Activated T-cell treated with anti-CD3 and anti-CD28 coated beads, Interleukin-2, amount 50 U/mL, for 72 hours (primary cell): ENCODE results near the gene FOLH1. TPM values are rescaled to one million over a fixed set of nuclear protein-coding genes. Genes with fewer than 3 reads are reported as not detected.
"Not testable (repeated sequence)": the region's sequence is repeated elsewhere in the genome, so short reads cannot be mapped to it uniquely, and the experiment has no call there.

Experiments used
- ATAC-seq, 2 donors: fragments of 150-1000 bp; cut with Tn5 transposase; replicated peaks in 1 of 2; 2 replicates each; pipeline ENCODE4 v1.10.0; 2021; ENCODE audit warnings: moderate library complexity in 2 of 2, mild to moderate bottlenecking in 1 of 2
- DNase-seq, 2 donors: peaks; one replicate each; pipeline ENCODE4 v3.0.0; 2021 to 2022; ENCODE audit warnings: mixed read lengths in 1 of 2
- H3K27ac Mint-ChIP-seq: one replicate; pipeline ENCODE4 v1.8.0; 2022; ENCODE audit warnings: mild to moderate bottlenecking, moderate library complexity, mixed read lengths
- H3K27me3 Mint-ChIP-seq: one replicate; pipeline ENCODE4 v1.8.0; 2022; ENCODE audit warnings: low read depth, mixed read lengths
- H3K36me3 Mint-ChIP-seq, 2 donors: one replicate each; pipeline ENCODE4 v1.8.0; 2022; ENCODE audit warnings: mixed read lengths in 2 of 2, mild to moderate bottlenecking in 1 of 2; ENCODE audit not compliant: insufficient read depth in 2 of 2
- H3K4me1 Mint-ChIP-seq: one replicate; pipeline ENCODE4 v1.8.0; 2022; ENCODE audit warnings: low read depth, mixed read lengths
- H3K4me3 Mint-ChIP-seq, 2 donors: one replicate each; pipeline ENCODE4 v1.8.0; 2022; ENCODE audit warnings: mild to moderate bottlenecking in 2 of 2, mixed read lengths in 2 of 2, moderate library complexity in 2 of 2
- H3K9me3 Mint-ChIP-seq, 2 donors: one replicate each; pipeline ENCODE4 v1.8.0; 2022; ENCODE audit warnings: mixed read lengths in 2 of 2
- total RNA-seq, 2 donors: library from RNA; stranded (reverse); gene quantifications; one replicate each; pipeline ENCODE4 v1.2.3, GENCODE V29; 2022

The FOLH1 gene
- not detected for total RNA-seq

DNA sequence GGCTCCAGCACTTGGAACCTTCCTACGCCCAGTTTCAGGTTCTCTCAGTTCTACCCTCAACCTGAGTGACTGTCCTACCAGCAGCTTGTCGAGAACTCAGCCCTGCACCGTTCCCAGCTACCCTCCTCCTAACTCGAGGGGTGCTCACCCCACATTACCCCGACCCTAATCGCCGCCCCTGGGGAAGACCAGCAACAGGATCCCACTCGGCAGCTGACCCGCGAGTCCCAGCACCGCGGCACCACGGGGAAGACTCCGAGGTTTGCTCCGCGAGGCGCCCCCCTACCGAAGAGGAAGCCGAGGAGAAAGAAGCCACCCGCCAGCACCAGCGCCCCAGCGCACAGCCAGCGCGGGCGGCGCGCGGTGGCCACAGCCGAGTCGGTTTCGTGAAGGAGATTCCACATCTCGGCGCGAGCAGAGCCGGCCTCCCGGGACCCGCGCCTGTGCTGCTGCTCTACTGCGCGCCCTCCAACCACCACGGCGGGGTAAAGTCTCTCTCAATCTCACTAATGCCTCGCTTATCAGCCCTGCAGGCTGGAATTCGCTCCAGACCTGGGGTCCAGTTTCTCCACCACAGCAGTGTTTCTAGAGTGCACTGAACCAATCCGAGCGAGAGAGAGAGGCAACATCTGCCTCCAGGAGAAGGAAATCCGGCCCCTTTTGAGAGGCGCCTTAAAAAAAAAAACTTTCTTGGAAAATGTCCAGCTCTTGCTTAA lies at the start of gene FOLH1:
Gene FOLH1, minus strand, starts transcription at position 597 of the 716 bp plus-strand sequence. Its CDS starts 193 bp downstream, at position 404.
- DNase-seq, result no peak
- Mint-ChIP-seq H3K4me1 (no peaks in the 10 kb centered on the region), H3K27ac (no peak within 1 kb of the TSS), H3K27me3 (no peaks in the 10 kb centered on the region), H3K4me3 (peak within 1 kb of the TSS; percentile 12 to 40), H3K36me3 (no peaks in the 10 kb centered on the region), H3K9me3 (no peaks in the 10 kb centered on the region)
- ATAC-seq, result no peak

DNA sequence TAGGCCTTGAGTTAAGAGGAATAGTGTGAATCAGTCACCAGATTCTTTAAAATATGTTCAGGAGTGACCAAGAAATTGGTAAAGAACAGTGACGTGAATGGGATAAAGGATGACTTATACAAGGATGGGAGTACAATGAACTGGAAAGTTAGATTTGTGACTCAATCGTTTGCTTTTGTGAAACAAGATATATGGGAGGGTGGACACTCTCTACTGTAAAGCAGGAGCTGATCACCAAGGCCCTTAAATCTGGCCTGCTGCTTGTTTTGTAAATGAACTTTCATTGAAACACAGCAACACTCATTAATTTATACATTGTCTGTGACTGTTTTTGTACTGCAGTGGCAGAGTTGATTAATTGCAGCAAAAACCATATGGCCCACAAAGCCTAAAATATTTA lies 46.7 kb upstream of the FOLH1 start:
- not testable (repeated sequence) for H3K9me3 Mint-ChIP-seq, H3K4me3 Mint-ChIP-seq, DNase-seq, H3K4me1 Mint-ChIP-seq, H3K36me3 Mint-ChIP-seq, H3K27me3 Mint-ChIP-seq, H3K27ac Mint-ChIP-seq, ATAC-seq

DNA sequence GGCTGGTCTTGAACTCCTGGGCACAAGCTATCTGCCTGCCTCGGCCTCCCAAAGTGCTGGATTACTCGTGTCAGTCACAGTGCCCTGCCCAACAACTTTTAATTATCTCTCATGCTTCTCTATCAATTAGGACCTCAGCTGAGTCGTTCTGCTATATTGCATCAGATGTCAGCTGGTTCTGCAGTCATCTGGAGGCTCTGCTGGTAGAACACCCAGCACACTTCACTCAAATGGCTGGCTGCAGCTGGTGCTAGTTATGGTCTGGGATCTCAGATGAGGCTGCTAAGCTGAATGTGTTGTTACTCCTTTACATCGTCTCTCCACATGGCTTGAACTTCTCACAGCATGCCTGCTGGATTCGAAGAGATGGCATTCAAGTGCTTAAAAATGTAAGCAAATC lies 42.8 kb upstream of the FOLH1 start:
- not testable (repeated sequence) for H3K4me3 Mint-ChIP-seq, H3K27ac Mint-ChIP-seq, H3K36me3 Mint-ChIP-seq, ATAC-seq, DNase-seq, H3K9me3 Mint-ChIP-seq, H3K27me3 Mint-ChIP-seq, H3K4me1 Mint-ChIP-seq

DNA sequence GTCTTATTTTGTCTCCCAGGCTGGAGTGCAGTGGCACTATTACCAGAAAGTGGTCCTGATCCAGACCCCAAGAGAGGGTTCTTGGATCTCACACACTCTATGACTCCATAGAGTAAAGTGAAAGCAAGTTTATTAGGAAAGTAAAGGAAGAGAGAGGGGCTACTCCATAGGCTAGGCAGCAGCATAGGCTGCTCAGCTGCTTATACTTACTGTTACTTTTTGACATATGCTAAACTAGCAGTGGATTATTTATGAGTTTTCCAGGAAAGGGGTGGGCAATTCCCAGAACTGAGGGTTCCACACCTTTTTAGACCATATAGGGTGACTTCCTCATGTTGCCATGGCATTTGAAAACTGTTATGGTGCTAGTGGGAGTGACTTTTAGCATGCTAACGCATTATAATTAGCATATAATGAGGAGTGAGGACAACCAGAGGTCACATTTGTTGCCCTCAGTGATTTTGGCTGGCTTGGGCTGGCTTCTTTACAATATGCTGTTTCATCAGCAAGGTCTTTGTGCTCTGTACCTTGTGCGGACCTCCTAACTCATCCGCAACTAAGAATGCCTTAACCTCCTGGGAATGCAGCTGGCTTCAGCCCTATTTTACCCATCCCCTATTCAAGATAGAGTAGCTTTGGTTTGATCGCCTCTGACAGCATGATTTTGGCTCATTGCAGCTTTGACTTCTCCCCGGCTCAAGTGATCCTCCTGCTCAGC lies 42.2 kb upstream of the FOLH1 start:
- H3K9me3 Mint-ChIP-seq, H3K4me3 Mint-ChIP-seq, H3K36me3 Mint-ChIP-seq, H3K4me1 Mint-ChIP-seq, H3K27me3 Mint-ChIP-seq, H3K27ac Mint-ChIP-seq, ATAC-seq, DNase-seq: not testable (repeated sequence)

DNA sequence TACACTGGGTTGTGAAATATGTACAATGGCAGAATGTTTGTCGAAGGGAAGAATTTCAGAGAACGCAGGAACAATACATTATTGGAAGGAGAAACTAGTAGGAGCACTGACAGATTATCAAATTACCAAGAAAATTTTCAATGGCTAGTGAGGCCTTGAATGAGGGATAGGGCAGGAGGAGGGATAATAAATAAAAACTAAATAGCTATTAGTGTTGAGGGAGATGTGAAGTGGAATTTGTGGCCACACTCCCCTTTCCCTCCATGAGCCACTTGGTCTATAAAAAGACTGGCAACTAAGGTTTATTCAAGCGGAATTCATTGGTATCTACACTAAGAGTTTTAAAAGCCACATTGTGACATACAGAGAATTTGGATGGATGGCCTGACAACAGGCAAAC lies 41.0 kb upstream of the FOLH1 start:
- not testable (repeated sequence) for H3K27me3 Mint-ChIP-seq, ATAC-seq, H3K4me1 Mint-ChIP-seq, DNase-seq, H3K36me3 Mint-ChIP-seq, H3K27ac Mint-ChIP-seq, H3K9me3 Mint-ChIP-seq, H3K4me3 Mint-ChIP-seq

DNA sequence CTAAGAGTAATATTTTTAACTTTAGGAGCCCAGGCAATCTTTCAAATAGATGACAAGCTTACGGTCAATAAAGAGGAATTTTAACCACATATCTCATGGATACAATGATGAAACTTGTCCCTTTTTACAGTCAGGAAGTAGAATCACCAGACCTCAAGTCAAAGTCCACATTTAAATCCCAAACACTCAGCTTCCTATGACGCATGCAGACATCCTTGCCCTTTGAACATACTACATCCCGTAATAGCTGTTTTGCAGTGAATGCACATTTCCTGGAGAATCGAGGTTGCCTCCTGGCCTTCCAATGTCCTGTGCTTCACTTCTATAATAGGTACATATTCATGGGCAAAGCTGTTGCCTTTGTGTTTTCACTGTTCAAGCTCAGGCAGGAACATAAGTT lies 25.3 kb upstream of the FOLH1 start:
- ATAC-seq, H3K4me3 Mint-ChIP-seq: not testable (repeated sequence)

DNA sequence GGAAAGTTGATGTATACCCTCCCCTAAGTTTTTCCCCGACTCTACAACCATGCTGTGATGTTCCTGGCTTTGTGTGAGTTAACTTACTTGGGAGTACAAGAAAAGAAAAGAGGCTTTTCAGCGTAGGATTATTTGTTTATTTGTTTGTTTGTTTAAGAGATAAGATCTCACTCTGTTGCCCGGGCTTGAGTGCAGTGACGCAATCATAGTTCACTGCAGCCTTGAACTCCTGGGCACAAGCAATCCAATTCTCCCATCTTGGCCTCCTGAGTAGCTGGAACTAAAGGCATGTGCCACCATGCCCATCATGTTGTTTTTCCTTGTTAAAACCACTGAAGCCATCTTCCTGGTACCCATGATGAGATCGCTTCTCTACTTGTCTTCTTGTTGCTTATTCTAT lies 24.6 kb upstream of the FOLH1 start:
- not testable (repeated sequence) for H3K27me3 Mint-ChIP-seq, H3K4me3 Mint-ChIP-seq, ATAC-seq, H3K4me1 Mint-ChIP-seq, H3K27ac Mint-ChIP-seq, H3K36me3 Mint-ChIP-seq, H3K9me3 Mint-ChIP-seq, DNase-seq

More for the DNA sequence above, 25.3 kb upstream of the FOLH1 start:
- not testable (repeated sequence) for H3K4me1 Mint-ChIP-seq, H3K27ac Mint-ChIP-seq, H3K9me3 Mint-ChIP-seq, H3K36me3 Mint-ChIP-seq, H3K27me3 Mint-ChIP-seq, DNase-seq

DNA sequence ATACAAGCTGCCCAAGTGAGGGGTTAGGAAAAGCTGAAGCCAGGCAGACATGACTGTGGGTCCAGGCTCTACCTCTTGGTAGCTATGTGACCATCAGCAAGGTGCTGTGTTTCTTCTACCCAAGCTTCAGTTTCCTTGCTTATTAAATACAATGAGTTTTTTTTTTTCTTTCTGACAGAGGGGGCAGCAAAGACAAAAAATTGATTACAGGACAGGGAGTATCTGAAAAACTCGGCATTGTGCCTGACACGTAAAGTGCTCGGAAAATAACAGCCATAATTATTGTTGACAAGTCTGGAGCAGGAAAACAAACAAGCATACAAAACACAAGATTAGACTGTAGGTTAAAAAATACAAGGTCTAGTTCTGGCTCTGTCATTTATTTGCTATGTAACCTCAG lies 23.3 kb upstream of the FOLH1 start:
- not testable (repeated sequence) for ATAC-seq, H3K4me1 Mint-ChIP-seq, H3K36me3 Mint-ChIP-seq, H3K9me3 Mint-ChIP-seq, H3K27ac Mint-ChIP-seq, H3K4me3 Mint-ChIP-seq, DNase-seq, H3K27me3 Mint-ChIP-seq

DNA sequence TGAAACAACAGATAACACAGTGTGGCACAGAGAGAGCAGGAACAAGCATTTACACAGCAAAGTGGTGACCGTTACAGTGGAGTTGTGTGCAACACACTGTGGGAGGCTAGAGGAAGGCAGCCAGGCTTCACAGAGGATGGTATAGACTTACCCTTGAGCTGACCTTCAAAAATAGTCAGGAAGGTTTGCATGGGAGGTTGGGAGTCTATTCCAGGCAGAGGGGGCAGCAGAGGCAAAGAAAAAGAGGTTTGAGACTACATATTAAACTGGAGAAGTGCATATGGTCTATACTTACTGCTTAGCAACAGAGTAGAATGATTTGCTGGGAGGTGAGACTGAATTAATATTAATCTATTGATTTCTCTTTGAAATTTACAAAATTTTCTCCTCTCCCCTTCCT lies 22.1 kb upstream of the FOLH1 start:
- not testable (repeated sequence) for H3K27me3 Mint-ChIP-seq, H3K4me1 Mint-ChIP-seq, H3K9me3 Mint-ChIP-seq, DNase-seq, H3K4me3 Mint-ChIP-seq, H3K27ac Mint-ChIP-seq, ATAC-seq, H3K36me3 Mint-ChIP-seq

DNA sequence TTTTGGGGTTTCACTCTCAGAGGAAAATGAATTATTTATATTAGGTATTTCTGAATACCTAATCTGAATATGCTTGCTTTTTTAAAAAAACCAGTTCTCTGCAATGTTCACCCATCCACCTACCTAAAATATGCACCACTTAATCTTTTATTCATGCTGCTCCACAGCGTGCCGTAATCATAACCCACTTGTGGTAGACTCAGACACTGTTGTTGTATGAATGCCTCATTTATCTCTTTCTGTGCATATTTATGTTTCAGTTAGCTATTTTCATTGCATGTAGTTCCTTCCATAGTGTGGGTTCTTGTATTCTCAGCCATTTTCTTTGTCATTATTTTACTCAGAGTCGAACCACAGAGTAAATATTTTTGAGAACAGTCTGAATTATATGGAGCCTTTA lies 21.6 kb upstream of the FOLH1 start:
- not testable (repeated sequence) for DNase-seq, H3K36me3 Mint-ChIP-seq, H3K27ac Mint-ChIP-seq, H3K4me3 Mint-ChIP-seq, H3K27me3 Mint-ChIP-seq, H3K4me1 Mint-ChIP-seq, H3K9me3 Mint-ChIP-seq, ATAC-seq

DNA sequence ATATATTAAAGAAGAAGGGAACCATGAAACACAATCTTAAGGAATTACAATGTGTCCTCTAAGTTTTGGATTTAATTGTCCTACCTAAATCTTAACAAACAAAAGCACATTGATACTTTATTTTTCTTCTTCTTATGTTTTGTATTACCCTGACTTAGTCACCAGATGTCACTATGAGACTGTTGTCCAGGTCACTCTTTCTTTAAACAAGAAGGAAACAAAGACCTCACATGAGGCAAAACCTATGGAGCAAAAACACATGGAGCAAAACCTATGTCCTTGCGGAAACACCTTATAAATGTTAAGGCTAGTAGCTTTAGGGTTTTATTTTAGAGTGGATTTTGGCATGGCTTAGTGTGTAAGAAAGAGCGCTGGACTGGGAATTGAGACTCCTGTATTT lies 20.7 kb upstream of the FOLH1 start:
- not testable (repeated sequence) for H3K9me3 Mint-ChIP-seq, H3K27me3 Mint-ChIP-seq, H3K27ac Mint-ChIP-seq, H3K4me3 Mint-ChIP-seq, DNase-seq, H3K4me1 Mint-ChIP-seq, H3K36me3 Mint-ChIP-seq, ATAC-seq

DNA sequence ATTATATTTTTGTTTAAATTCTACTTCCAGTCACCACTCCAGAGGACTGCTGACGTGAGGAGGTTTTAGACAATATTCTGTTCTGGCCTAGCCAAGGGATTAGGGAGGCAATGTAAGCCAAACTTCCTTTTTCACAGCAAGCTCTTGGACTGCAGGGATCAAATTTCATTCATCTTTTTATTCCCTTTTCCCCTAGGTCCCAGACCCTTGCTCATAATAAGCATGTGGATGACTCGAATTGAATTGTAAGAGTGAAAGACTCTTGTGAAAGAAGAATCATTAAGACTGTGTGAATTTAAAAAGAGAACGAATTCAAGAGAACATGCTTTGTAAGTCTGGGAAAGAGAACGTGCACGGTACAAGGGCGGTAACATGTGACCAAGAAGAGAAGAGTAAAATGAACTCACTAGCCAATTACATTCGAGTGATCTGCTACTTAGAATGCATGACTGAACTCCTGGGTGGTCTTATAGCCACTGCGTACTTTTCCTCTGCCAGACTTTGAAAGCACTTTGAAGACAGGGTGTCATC lies 16.9 kb upstream of the FOLH1 start:
- not testable (repeated sequence) for H3K4me1 Mint-ChIP-seq, H3K27ac Mint-ChIP-seq, H3K27me3 Mint-ChIP-seq, H3K9me3 Mint-ChIP-seq, DNase-seq, H3K4me3 Mint-ChIP-seq, H3K36me3 Mint-ChIP-seq, ATAC-seq

DNA sequence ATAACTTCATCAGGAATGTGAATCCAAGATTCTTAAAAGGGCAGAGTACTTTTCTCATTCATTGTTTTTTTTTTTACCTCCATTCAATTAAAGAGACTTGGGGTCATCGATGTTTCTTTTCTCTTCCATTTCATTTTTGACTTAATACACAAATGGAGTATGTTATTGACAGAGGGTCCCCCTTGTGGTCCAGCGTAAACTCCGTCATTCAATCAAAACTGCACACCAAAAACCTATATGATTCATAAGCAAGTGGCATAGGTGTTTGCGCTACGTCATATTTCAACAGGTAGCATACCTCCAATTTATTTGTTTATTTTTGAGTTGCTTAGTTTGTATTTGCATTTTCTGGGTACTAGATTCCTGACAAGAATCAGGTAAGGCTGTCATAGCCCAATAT lies 12.7 kb upstream of the FOLH1 start:
- Mint-ChIP-seq H3K36me3 (no peaks in the 10 kb centered on the region), H3K4me1 (no peaks in the 10 kb centered on the region), H3K9me3 (peaks cover 0 to 2% of the 10 kb centered on the region in 2 donors), H3K4me3 (no peak overlapping the region), H3K27ac (no peak overlapping the region), H3K27me3 (no peaks in the 10 kb centered on the region)
- DNase-seq (no peak), ATAC-seq (no peak)
